ENCODE data around the gene CNOT4.

GRCh38 chr7:135391514-135391913, 118.4 kb downstream of the CNOT4 start:
- TF ChIP-seq CTCF (IDR thresholded peaks at IDR 0.05) (no peak), POLR2A (IDR thresholded peaks at IDR 0.05) (no peak)

Data from tibial nerve (tissue), 3 donors.